Body of pancreas (tissue), 4 donors: Measurements from ENCODE around the gene GPX3. TPM values are rescaled to one million over a fixed set of nuclear protein-coding genes. Genes with fewer than 3 reads are reported as not detected.
A peak's percentile ranks its signal among the peaks of the same experiment; 100 is the strongest.

Source experiments
- ATAC-seq: fragments of 150-250 bp; one replicate; pipeline ENCODE4 v1.9.1; 2016
- DNase-seq, 4 donors: peaks; one replicate each; pipeline ENCODE4 v3.0.0-alpha.2; 2019
- H3K27ac ChIP-seq, 4 donors: fragments of 200-600 bp; sonication (generic); 1 replicate in 3 of 4; 2 replicates in 1 of 4; pipeline versions ENCODE4 v1.5.1 to v1.6.1; 2016 to 2019; ENCODE audit warnings: mild to moderate bottlenecking in 1 of 4, mixed read lengths in 1 of 4, moderate library complexity in 1 of 4
- H3K27me3 ChIP-seq, 2 donors: fragments of 200-600 bp; sonication (generic); one replicate each; pipeline ENCODE4 v1.6.0; 2016; ENCODE audit warnings: mild to moderate bottlenecking in 1 of 2
- H3K36me3 ChIP-seq, 2 donors: fragments of 200-600 bp; sonication (generic); replicated peaks in 1 of 2; 2 replicates each; pipeline ENCODE4 v1.5.1; 2016; ENCODE audit warnings: low read depth in 2 of 2; ENCODE audit not compliant: insufficient read depth in 1 of 2
- H3K4me1 ChIP-seq: fragments of 200-600 bp; sonication (generic); one replicate; pipeline ENCODE4 v1.6.0; 2016
- H3K4me3 ChIP-seq, 2 donors: fragments of 200-600 bp; sonication (generic); 1 replicate in 1 of 2; 2 replicates in 1 of 2; pipeline ENCODE4 v1.5.1; 2016 to 2019
- H3K9me3 ChIP-seq, 3 donors: fragments of 200-600 bp; sonication (generic); 1 replicate in 2 of 3; 2 replicates in 1 of 3; pipeline ENCODE4 v1.5.1; 2016
- CTCF ChIP-seq, 7 experiments: fragments of 450-650 bp in 4 of 7; fragments of 200-600 bp in 3 of 7; sonication (generic) in 3 of 7; IDR thresholded peaks; one replicate each; pipeline ENCODE4 v1.5.1; 2016 to 2019; ENCODE audit warnings: antibody characterized with exemption in 7 of 7
- POLR2A ChIP-seq, 3 donors: fragments of 450-650 bp; IDR thresholded peaks; one replicate each; pipeline ENCODE4 v1.6.1; 2016; ENCODE audit warnings: antibody characterized with exemption in 3 of 3, mild to moderate bottlenecking in 2 of 3
- WGBS, 2 donors: methylation state at CpG; one replicate each; pipeline ENCODE4 v1.1.5; 2017; 5-methylcytosine and 5-hydroxymethylcytosine counted together
- intact Hi-C: fragments of 100-400 bp; cut with DNase I; formaldehyde crosslinking; loops from one replicate; pipeline ENCODE4 v1.15.1; 2023
- total RNA-seq, 2 donors: library from RNA; depleted of rRNA; stranded (reverse); fragments of >200 nt; gene quantifications; one replicate each; pipeline ENCODE4 v1.1.0, GENCODE V29; 2016

GPX3 gene
- total RNA-seq, 2 donors from 2014 or later: 686 to 1,482 TPM

GRCh38 chr5:151033217-151033934 is 13.0 kb downstream of the GPX3 start:
- Histone ChIP-seq H3K27ac (no peak overlapping the region), H3K27me3 (no peaks in the 10 kb centered on the region), H3K4me1 (no peaks in the 10 kb centered on the region), H3K36me3 (peaks cover 4 to 62% of the 10 kb centered on the region in 2 donors), H3K4me3 (no peak overlapping the region), H3K9me3 (no peaks in the 10 kb centered on the region)
- intact Hi-C loops: no loop called here
- TF ChIP-seq POLR2A (IDR thresholded peaks at IDR 0.05) (no peak), CTCF (IDR thresholded peaks at IDR 0.05) (no peak)
- 91 to 97% methylated on average over 14 of the region's 14 CpGs for WGBS, 2 donors
- DNase-seq (peak in 1 of 4 donors; percentile 5), ATAC-seq (no peak)

GRCh38 chr5:151034422-151035379 is 14.3 kb downstream of the GPX3 start:
- Histone ChIP-seq H3K27me3 (no peaks in the 10 kb centered on the region), H3K27ac (no peak overlapping the region), H3K4me1 (peaks cover 3% of the 10 kb centered on the region), H3K36me3 (peaks cover 4 to 65% of the 10 kb centered on the region in 2 donors), H3K4me3 (no peak overlapping the region), H3K9me3 (no peaks in the 10 kb centered on the region)
- DNase-seq: no peak
- TF ChIP-seq CTCF (IDR thresholded peaks at IDR 0.05) (no peak), POLR2A (IDR thresholded peaks at IDR 0.05) (no peak)
- intact Hi-C loops: no loop called here
- 91 to 97% methylated on average over 19 of the region's 19 CpGs for WGBS, 2 donors
- ATAC-seq: no peak

GRCh38 chr5:151036556-151036955 is 16.2 kb downstream of the GPX3 start:
- no peak for DNase-seq
- WGBS, 2 donors: 76 to 79% methylated on average over 6 of the region's 6 CpGs
- Histone ChIP-seq H3K27me3 (no peaks in the 10 kb centered on the region), H3K9me3 (no peaks in the 10 kb centered on the region), H3K4me1 (peaks cover 3% of the 10 kb centered on the region), H3K36me3 (peaks cover 16 to 65% of the 10 kb centered on the region in 2 donors), H3K27ac (no peak overlapping the region), H3K4me3 (no peak overlapping the region)
- intact Hi-C loops: no loop called here
- ATAC-seq: no peak
- TF ChIP-seq POLR2A (IDR thresholded peaks at IDR 0.05) (no peak), CTCF (IDR thresholded peaks at IDR 0.05) (no peak)

- peaks cover 3% of the 10 kb centered on the region for H3K4me1 ChIP-seq
- intact Hi-C loops: no loop called here
- TF ChIP-seq POLR2A (IDR thresholded peaks at IDR 0.05) (no peak), CTCF (IDR thresholded peaks at IDR 0.05) (no peak)
- H3K4me3 ChIP-seq: no peak overlapping the region
- WGBS, 2 donors: 58 to 60% methylated on average over 12 of the region's 12 CpGs
- H3K27me3 ChIP-seq: no peaks in the 10 kb centered on the region
- H3K27ac ChIP-seq: peak overlapping the region in 1 of 4 donors; percentile 9
- peak in 1 of 4 donors; percentile 43 for DNase-seq
- H3K9me3 ChIP-seq: no peaks in the 10 kb centered on the region
- peak; percentile 52 for ATAC-seq
- H3K36me3 ChIP-seq: peaks cover 16 to 61% of the 10 kb centered on the region in 2 donors
Measured at GRCh38 chr5:151037561-151038411, 17.4 kb downstream of the GPX3 start.
